Ishikawa (cell line): Measurements from ENCODE around the gene LAMB4.

ENCODE experiments used
- CEBPB ChIP-seq: IDR thresholded peaks from 2 replicates; pipeline ENCODE4 v1.6.1; 2012
- CREB1 ChIP-seq: IDR thresholded peaks from 2 replicates; pipeline ENCODE4 v1.6.1; 2012; ENCODE audit warnings: low read depth
- EGR1 ChIP-seq: IDR thresholded peaks from 2 replicates; pipeline ENCODE4 v1.6.1; 2012
- EP300 ChIP-seq: IDR thresholded peaks from 2 replicates; pipeline ENCODE4 v1.6.1; 2012; ENCODE audit warnings: borderline replicate concordance
- FOXM1 ChIP-seq: IDR thresholded peaks from 2 replicates; pipeline ENCODE4 v1.6.1; 2012; ENCODE audit warnings: low read depth, borderline replicate concordance
- MAX ChIP-seq: IDR thresholded peaks from 2 replicates; pipeline ENCODE4 v1.6.1; 2012
- NFIC ChIP-seq: IDR thresholded peaks from 2 replicates; pipeline ENCODE4 v1.6.1; 2012
- RAD21 ChIP-seq: IDR thresholded peaks from 2 replicates; pipeline ENCODE4 v1.6.1; 2012; ENCODE audit warnings: low read depth
- REST ChIP-seq: IDR thresholded peaks from 2 replicates; pipeline ENCODE4 v1.6.1; 2012; ENCODE audit warnings: low read depth, mild to moderate bottlenecking
- TAF1 ChIP-seq: IDR thresholded peaks from 2 replicates; pipeline ENCODE4 v1.6.1; 2012; ENCODE audit warnings: low read depth, mild to moderate bottlenecking
- TCF12 ChIP-seq: IDR thresholded peaks from 2 replicates; pipeline ENCODE4 v1.6.1; 2012; ENCODE audit warnings: low read depth
- TEAD4 ChIP-seq: IDR thresholded peaks from 2 replicates; pipeline ENCODE4 v1.6.1; 2012
- YY1 ChIP-seq: IDR thresholded peaks from 2 replicates; pipeline ENCODE4 v1.6.1; 2012; ENCODE audit warnings: low read depth
- ZBTB7A ChIP-seq: IDR thresholded peaks from 2 replicates; pipeline ENCODE4 v1.6.1; 2012; ENCODE audit warnings: low read depth
- TF ChIP-seq, protein P1 (sequence below): IDR thresholded peaks from 2 replicates; pipeline ENCODE4 v1.6.1; 2012

The LAMB4 gene

DNA sequence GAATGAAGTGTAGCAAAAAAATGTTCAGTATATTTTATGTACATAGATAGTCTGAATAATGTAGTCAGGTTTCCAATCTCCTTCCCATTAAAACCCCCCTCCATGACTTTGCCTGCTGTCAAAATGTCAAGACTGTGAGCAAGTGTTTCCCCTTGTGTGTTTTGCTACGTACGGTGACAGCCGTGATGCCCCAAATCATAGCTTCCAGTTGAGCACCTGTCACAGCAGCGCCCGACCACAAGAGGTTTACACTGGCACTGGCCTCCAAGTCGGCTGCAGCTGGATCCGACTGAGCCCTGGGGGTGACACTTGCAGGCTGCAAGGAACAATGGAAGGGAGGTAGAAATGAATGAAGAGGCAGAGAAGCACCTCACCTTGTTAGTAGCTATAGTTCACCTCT, 62.3 kb downstream of the LAMB4 start:
- no peak for TF ChIP-seq EGR1
- TF ChIP-seq EP300, result no peak
- TF ChIP-seq CEBPB, result no peak
- TF ChIP-seq, protein P1, sequence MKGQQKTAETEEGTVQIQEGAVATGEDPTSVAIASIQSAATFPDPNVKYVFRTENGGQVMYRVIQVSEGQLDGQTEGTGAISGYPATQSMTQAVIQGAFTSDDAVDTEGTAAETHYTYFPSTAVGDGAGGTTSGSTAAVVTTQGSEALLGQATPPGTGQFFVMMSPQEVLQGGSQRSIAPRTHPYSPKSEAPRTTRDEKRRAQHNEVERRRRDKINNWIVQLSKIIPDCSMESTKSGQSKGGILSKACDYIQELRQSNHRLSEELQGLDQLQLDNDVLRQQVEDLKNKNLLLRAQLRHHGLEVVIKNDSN, result no peak
- no peak for TF ChIP-seq REST
- TF ChIP-seq NFIC, result no peak
- no peak for TF ChIP-seq TAF1
- no peak for TF ChIP-seq RAD21
- TF ChIP-seq MAX, result no peak
- no peak for TF ChIP-seq ZBTB7A
- no peak for TF ChIP-seq CREB1
- no peak for TF ChIP-seq YY1

DNA sequence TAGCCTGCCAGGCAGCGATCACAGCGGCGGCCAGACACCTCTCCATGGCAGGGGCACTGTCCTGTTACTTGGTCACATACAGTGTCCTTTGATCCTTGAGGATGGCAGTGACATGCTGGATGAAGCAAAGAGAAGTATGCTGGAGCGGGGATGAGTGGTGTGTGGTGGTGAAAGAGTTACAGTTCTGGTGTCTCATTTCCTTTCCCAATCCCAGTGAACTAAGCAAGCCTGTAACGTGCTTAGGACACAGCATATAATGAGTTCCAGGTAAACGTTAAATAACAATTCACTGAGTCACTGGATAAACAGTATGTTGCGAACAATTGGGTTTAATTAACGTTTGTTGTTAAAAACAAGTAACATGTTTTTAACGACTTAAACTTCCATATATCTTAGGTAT, 63.7 kb downstream of the LAMB4 start:
- no peak for TF ChIP-seq RAD21
- TF ChIP-seq ZBTB7A, result no peak
- TF ChIP-seq EGR1, result no peak
- no peak for TF ChIP-seq REST
- no peak for TF ChIP-seq CEBPB
- TF ChIP-seq, protein P1, result no peak
- TF ChIP-seq YY1, result no peak
- TF ChIP-seq NFIC, result no peak
- no peak for TF ChIP-seq TCF12
- TF ChIP-seq MAX, result no peak
- no peak for TF ChIP-seq CREB1
- no peak for TF ChIP-seq FOXM1
- TF ChIP-seq EP300, result no peak
- no peak for TF ChIP-seq TEAD4

DNA sequence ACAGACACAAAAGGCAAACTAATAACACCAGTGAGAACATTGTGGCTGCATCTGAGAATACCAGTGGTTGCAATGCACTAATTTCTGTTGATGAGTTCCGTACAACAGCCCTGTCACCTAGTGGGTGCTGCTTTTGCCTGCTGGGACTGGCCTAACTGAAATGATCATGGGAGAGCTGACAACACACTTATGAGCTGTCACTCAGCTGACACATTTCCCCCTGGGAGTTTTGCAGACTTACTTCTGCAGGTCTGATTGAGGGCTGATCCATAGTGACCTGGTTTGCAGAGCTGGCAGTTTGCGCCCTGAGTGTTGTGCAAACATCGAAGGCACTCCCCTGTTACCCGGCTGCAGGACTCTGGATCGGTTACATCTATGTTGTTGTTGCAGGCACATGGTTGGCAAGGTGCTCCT, 66.6 kb downstream of the LAMB4 start:
- no peak for TF ChIP-seq NFIC
- no peak for TF ChIP-seq CREB1
- no peak for TF ChIP-seq EGR1
- TF ChIP-seq REST, result no peak
- no peak for TF ChIP-seq ZBTB7A
- no peak for TF ChIP-seq YY1
- no peak for TF ChIP-seq TCF12
- TF ChIP-seq MAX, result no peak
- no peak for TF ChIP-seq FOXM1
- TF ChIP-seq TEAD4, result no peak
- no peak for TF ChIP-seq TAF1
- no peak for TF ChIP-seq RAD21
- no peak for TF ChIP-seq CEBPB
- TF ChIP-seq, protein P1, result no peak
- no peak for TF ChIP-seq EP300

GRCh38 chr7:108062250-108063014, 67.7 kb downstream of the LAMB4 start:
- TF ChIP-seq MAX (no peak), RAD21 (no peak), ZBTB7A (no peak), FOXM1 (no peak), TCF12 (no peak), YY1 (no peak)
- TF ChIP-seq, protein P1, result no peak
